ENCODE data around the gene DGKB. TPM values are rescaled to one million over a fixed set of nuclear protein-coding genes. Genes with fewer than 3 reads are reported as not detected.

DGKB gene
- total RNA-seq, 1 donor from 2014 or later: 2.1 TPM

DNA sequence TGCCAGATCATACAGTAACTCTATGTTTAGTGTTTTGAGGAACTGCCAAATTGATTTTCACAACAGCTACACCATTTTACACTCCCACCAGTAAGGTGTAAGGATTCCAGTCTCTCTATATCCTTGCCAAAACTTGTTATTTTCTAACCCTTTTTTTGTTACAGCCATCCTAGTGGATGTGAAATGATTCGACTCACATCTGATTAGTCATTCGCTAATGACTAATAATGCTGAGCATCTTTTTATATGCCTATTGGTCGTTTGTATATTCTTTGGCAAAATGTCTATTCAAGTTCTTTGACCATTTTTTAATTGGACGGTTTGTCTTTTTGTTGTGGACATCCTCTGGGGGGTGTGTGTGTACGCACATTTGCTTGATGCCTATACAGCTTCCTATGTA, 142.8 kb downstream of the DGKB start:
- Histone ChIP-seq H3K9ac (ENCODE audit: low read depth in 1 of 3, low read length in 3 of 3) (no peak overlapping the region), H3K4me1 (ENCODE audit: control insufficient read depth in 3 of 3, insufficient read depth in 3 of 3, low read length in 3 of 3) (peaks cover 11 to 29% (median 19%) of the 10 kb centered on the region in 3 donors), H3K9me3 (ENCODE audit: control insufficient read depth in 3 of 3, low read length in 3 of 3) (no peaks in the 10 kb centered on the region), H3K4me3 (ENCODE audit: low read length in 3 of 3) (no peak overlapping the region), H3K36me3 (ENCODE audit: control insufficient read depth in 3 of 3, insufficient read depth in 3 of 3, low read length in 3 of 3) (no peaks in the 10 kb centered on the region), H3K27ac (ENCODE audit: low read depth, low read length) (no peak overlapping the region), H3K27me3 (ENCODE audit: control insufficient read depth in 3 of 3, insufficient read depth in 3 of 3, low read length in 3 of 3) (no peaks in the 10 kb centered on the region)

DNA sequence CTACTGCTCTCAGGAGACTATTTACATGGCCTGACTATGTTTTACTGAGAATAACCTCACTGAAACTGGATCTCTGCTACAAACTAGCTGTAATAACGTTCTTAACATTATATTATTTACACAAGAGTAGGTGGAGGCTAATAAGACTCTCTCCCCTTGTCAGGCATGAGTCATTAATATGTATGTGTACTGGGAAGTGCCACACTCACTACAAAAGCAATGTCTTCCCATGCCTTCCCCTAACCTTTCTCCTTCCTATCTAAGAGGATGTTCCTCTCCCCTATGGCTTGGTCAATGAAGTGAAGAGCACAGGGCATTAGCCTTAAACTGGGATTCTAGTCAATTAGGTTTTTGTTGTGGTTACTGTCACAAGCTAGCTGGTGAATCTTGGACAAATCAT, 147.9 kb downstream of the DGKB start:
- Histone ChIP-seq H3K9me3 (ENCODE audit: control insufficient read depth in 3 of 3, low read length in 3 of 3) (no peaks in the 10 kb centered on the region), H3K9ac (ENCODE audit: low read depth in 1 of 3, low read length in 3 of 3) (no peak overlapping the region), H3K27me3 (ENCODE audit: control insufficient read depth in 3 of 3, insufficient read depth in 3 of 3, low read length in 3 of 3) (no peaks in the 10 kb centered on the region), H3K27ac (ENCODE audit: low read depth, low read length) (no peak overlapping the region), H3K4me3 (ENCODE audit: low read length in 3 of 3) (no peak overlapping the region), H3K36me3 (ENCODE audit: control insufficient read depth in 3 of 3, insufficient read depth in 3 of 3, low read length in 3 of 3) (no peaks in the 10 kb centered on the region), H3K4me1 (ENCODE audit: control insufficient read depth in 3 of 3, insufficient read depth in 3 of 3, low read length in 3 of 3) (no peaks in the 10 kb centered on the region)

DNA sequence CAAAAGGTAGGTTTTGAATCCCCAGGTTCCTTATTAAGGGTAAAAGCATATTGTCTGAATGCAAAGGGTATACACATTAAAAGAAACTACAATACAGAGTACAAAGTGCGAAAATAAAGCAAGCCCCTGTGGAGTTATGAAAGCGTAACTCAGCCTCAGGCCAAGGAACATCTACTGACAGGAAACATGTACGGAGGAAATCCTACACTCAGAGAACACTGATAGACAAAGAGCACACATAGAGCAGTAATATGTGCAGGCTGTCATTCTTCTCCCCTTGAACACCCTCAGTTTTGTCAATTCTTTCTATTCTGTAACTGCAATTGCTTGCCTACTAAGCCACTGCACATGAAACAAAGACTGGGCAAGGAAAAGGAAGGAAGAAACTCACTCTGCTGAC, 150.2 kb downstream of the DGKB start:
- no peak overlapping the region for H3K9ac ChIP-seq (ENCODE audit: low read depth in 1 of 3, low read length in 3 of 3)
- no peak overlapping the region for H3K4me3 ChIP-seq (ENCODE audit: low read length in 3 of 3)
- no peaks in the 10 kb centered on the region for H3K4me1 ChIP-seq (ENCODE audit: control insufficient read depth in 3 of 3, insufficient read depth in 3 of 3, low read length in 3 of 3)
- H3K9me3 ChIP-seq (ENCODE audit: control insufficient read depth in 3 of 3, low read length in 3 of 3): no peaks in the 10 kb centered on the region
- H3K27ac ChIP-seq (ENCODE audit: low read depth, low read length): no peak overlapping the region
- no peaks in the 10 kb centered on the region for H3K27me3 ChIP-seq (ENCODE audit: control insufficient read depth in 3 of 3, insufficient read depth in 3 of 3, low read length in 3 of 3)
- H3K36me3 ChIP-seq (ENCODE audit: control insufficient read depth in 3 of 3, insufficient read depth in 3 of 3, low read length in 3 of 3): no peaks in the 10 kb centered on the region

DNA sequence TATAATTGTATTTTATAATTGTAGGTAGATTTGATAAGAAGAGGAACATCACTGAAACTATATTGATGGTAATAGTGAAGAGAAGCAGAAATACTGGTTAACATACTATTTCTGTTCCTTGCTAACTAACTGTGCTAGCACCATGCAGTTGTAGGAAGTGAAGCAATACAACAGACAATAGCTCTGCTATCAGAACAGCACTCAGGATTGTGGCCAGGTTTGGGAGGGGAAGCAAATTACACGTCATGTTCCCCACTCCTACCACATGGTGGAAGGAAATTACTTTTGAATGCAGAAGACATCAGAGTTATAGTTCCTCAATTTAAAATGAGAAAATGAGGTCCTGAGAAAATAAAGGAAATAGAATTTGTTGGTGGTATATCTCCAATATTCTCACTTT, 151.1 kb downstream of the DGKB start:
- no peaks in the 10 kb centered on the region for H3K27me3 ChIP-seq (ENCODE audit: control insufficient read depth in 3 of 3, insufficient read depth in 3 of 3, low read length in 3 of 3)

DNA sequence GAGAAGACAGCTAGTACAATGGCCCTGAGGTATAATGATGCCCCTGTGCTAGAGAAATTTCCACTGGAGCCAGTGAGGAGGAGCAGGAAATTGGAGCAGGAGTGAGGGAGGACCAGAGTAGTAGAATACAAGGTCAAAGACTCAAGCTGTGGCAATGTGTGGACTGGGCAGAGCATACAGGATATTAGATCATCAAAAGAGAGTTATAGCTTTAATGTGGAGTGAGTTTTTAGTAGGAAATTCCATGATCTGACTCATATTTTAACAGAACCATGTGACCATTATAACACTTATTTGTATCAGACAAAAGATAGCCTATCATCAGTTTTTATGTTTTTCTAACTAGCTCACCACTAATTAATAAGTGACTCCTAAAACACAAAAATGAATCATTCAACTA, 154.1 kb downstream of the DGKB start:
- Histone ChIP-seq H3K4me1 (ENCODE audit: control insufficient read depth in 3 of 3, insufficient read depth in 3 of 3, low read length in 3 of 3) (no peaks in the 10 kb centered on the region), H3K4me3 (ENCODE audit: low read length in 3 of 3) (no peak overlapping the region)

More for the DNA sequence above, 151.1 kb downstream of the DGKB start:
- Histone ChIP-seq H3K36me3 (ENCODE audit: control insufficient read depth in 3 of 3, insufficient read depth in 3 of 3, low read length in 3 of 3) (no peaks in the 10 kb centered on the region), H3K27ac (ENCODE audit: low read depth, low read length) (no peak overlapping the region), H3K9me3 (ENCODE audit: control insufficient read depth in 3 of 3, low read length in 3 of 3) (no peaks in the 10 kb centered on the region), H3K4me1 (ENCODE audit: control insufficient read depth in 3 of 3, insufficient read depth in 3 of 3, low read length in 3 of 3) (no peaks in the 10 kb centered on the region), H3K4me3 (ENCODE audit: low read length in 3 of 3) (no peak overlapping the region), H3K9ac (ENCODE audit: low read depth in 1 of 3, low read length in 3 of 3) (no peak overlapping the region)

DNA sequence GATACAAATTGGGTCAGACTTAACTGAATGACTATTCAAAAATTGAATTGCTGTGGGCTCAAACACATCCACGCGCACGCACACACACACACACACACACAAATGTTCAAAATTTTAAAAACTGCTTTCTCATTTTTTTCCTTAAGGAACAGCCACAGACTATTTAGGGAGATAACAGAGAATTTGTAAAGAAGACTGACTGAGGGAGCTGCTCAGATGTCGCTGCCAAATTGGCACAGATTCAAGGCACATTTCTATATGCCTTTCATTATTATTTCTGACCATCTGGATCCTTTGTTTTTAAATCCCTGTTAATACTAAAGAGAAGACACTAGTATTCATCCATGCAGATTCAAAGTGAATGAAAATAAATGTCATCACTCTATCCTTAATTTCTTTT, 154.8 kb downstream of the DGKB start:
- Histone ChIP-seq H3K4me1 (ENCODE audit: control insufficient read depth in 3 of 3, insufficient read depth in 3 of 3, low read length in 3 of 3) (no peaks in the 10 kb centered on the region), H3K27ac (ENCODE audit: low read depth, low read length) (no peak overlapping the region), H3K4me3 (ENCODE audit: low read length in 3 of 3) (no peak overlapping the region)

More for the DNA sequence above, 154.1 kb downstream of the DGKB start:
- no peak overlapping the region for H3K27ac ChIP-seq (ENCODE audit: low read depth, low read length)
- no peaks in the 10 kb centered on the region for H3K36me3 ChIP-seq (ENCODE audit: control insufficient read depth in 3 of 3, insufficient read depth in 3 of 3, low read length in 3 of 3)
- H3K27me3 ChIP-seq (ENCODE audit: control insufficient read depth in 3 of 3, insufficient read depth in 3 of 3, low read length in 3 of 3): no peaks in the 10 kb centered on the region
- peaks cover 0 to 4% (median 2%) of the 10 kb centered on the region in 3 donors for H3K9me3 ChIP-seq (ENCODE audit: control insufficient read depth in 3 of 3, low read length in 3 of 3)
- no peak overlapping the region for H3K9ac ChIP-seq (ENCODE audit: low read depth in 1 of 3, low read length in 3 of 3)

DNA sequence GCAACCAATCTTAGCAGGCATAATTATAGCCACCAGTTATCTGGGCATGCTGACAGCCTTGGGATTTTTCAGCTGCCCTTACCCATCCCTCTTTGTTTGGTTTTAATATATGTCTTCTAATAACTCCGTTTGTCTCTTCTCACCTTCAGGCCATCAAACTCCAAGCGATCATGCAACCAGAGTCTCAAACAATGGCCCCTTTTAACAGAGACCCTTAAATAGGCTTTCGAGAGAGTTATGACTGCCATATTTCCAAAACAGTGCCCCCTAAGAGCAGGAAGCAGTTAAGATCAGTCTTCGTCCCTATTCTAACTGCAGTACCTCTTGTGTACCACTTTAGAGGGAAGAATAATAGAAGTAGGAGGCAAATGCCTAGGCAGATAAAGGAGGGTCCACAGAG, 157.5 kb downstream of the DGKB start:
- Histone ChIP-seq H3K4me1 (ENCODE audit: control insufficient read depth in 3 of 3, insufficient read depth in 3 of 3, low read length in 3 of 3) (no peaks in the 10 kb centered on the region), H3K36me3 (ENCODE audit: control insufficient read depth in 3 of 3, insufficient read depth in 3 of 3, low read length in 3 of 3) (no peaks in the 10 kb centered on the region), H3K4me3 (ENCODE audit: low read length in 3 of 3) (no peak overlapping the region), H3K9me3 (ENCODE audit: control insufficient read depth in 3 of 3, low read length in 3 of 3) (peaks cover 4 to 15% (median 8%) of the 10 kb centered on the region in 3 donors), H3K9ac (ENCODE audit: low read depth in 1 of 3, low read length in 3 of 3) (no peak overlapping the region), H3K27ac (ENCODE audit: low read depth, low read length) (no peak overlapping the region), H3K27me3 (ENCODE audit: control insufficient read depth in 3 of 3, insufficient read depth in 3 of 3, low read length in 3 of 3) (no peaks in the 10 kb centered on the region)

More for the DNA sequence above, 154.8 kb downstream of the DGKB start:
- no peak overlapping the region for H3K9ac ChIP-seq (ENCODE audit: low read depth in 1 of 3, low read length in 3 of 3)
- no peaks in the 10 kb centered on the region for H3K27me3 ChIP-seq (ENCODE audit: control insufficient read depth in 3 of 3, insufficient read depth in 3 of 3, low read length in 3 of 3)
- H3K9me3 ChIP-seq (ENCODE audit: control insufficient read depth in 3 of 3, low read length in 3 of 3): peaks cover 0 to 11% (median 2%) of the 10 kb centered on the region in 3 donors
- no peaks in the 10 kb centered on the region for H3K36me3 ChIP-seq (ENCODE audit: control insufficient read depth in 3 of 3, insufficient read depth in 3 of 3, low read length in 3 of 3)

DNA sequence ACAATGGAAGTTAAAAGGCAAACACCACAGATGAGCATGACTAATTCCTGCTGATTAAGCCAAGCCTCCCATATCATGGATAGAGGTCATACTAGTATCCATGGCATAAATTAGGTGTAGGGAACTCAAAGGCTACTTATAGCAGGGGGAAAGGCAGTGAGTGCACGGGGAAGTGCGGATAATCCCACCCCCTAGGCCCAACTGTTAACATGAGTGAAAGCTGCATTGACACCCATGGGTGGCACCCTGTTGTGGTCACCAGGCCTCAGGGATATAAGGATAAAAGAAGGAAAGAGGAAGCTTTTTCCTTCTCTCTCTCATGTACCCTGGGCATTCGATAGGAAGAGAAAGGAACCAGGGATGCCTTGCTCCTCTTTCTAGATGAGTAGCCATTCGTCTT, 161.9 kb downstream of the DGKB start:
- peaks cover 4 to 15% (median 8%) of the 10 kb centered on the region in 3 donors for H3K9me3 ChIP-seq (ENCODE audit: control insufficient read depth in 3 of 3, low read length in 3 of 3)
- no peak overlapping the region for H3K4me3 ChIP-seq (ENCODE audit: low read length in 3 of 3)
- no peaks in the 10 kb centered on the region for H3K4me1 ChIP-seq (ENCODE audit: control insufficient read depth in 3 of 3, insufficient read depth in 3 of 3, low read length in 3 of 3)
- H3K9ac ChIP-seq (ENCODE audit: low read depth in 1 of 3, low read length in 3 of 3): no peak overlapping the region
- H3K27ac ChIP-seq (ENCODE audit: low read depth, low read length): no peak overlapping the region
- no peaks in the 10 kb centered on the region for H3K36me3 ChIP-seq (ENCODE audit: control insufficient read depth in 3 of 3, insufficient read depth in 3 of 3, low read length in 3 of 3)
- no peaks in the 10 kb centered on the region for H3K27me3 ChIP-seq (ENCODE audit: control insufficient read depth in 3 of 3, insufficient read depth in 3 of 3, low read length in 3 of 3)

DNA sequence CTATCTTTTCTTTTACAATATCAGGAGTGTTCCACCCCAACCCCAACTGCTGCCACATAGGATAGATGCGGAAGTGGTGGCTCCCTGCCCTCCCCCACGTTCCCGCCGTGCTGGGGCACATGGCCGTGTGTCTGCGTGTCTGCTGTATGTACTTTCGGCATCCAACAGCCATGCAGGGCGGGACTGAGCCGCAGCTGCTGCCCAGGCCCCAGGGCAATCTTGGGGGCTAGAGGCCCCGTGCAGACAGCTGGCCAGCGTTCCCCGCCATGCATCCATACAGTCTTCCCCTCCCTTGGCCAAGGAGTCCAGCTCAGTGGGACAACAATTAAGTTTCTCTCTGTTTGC, 162.7 kb downstream of the DGKB start:
- Histone ChIP-seq H3K9ac (ENCODE audit: low read depth in 1 of 3, low read length in 3 of 3) (no peak overlapping the region), H3K36me3 (ENCODE audit: control insufficient read depth in 3 of 3, insufficient read depth in 3 of 3, low read length in 3 of 3) (no peaks in the 10 kb centered on the region), H3K4me1 (ENCODE audit: control insufficient read depth in 3 of 3, insufficient read depth in 3 of 3, low read length in 3 of 3) (no peaks in the 10 kb centered on the region), H3K4me3 (ENCODE audit: low read length in 3 of 3) (peak overlapping the region in 1 of 3 donors; percentile 3), H3K9me3 (ENCODE audit: control insufficient read depth in 3 of 3, low read length in 3 of 3) (peaks cover 4 to 15% (median 8%) of the 10 kb centered on the region in 3 donors), H3K27me3 (ENCODE audit: control insufficient read depth in 3 of 3, insufficient read depth in 3 of 3, low read length in 3 of 3) (no peaks in the 10 kb centered on the region), H3K27ac (ENCODE audit: low read depth, low read length) (no peak overlapping the region)

DNA sequence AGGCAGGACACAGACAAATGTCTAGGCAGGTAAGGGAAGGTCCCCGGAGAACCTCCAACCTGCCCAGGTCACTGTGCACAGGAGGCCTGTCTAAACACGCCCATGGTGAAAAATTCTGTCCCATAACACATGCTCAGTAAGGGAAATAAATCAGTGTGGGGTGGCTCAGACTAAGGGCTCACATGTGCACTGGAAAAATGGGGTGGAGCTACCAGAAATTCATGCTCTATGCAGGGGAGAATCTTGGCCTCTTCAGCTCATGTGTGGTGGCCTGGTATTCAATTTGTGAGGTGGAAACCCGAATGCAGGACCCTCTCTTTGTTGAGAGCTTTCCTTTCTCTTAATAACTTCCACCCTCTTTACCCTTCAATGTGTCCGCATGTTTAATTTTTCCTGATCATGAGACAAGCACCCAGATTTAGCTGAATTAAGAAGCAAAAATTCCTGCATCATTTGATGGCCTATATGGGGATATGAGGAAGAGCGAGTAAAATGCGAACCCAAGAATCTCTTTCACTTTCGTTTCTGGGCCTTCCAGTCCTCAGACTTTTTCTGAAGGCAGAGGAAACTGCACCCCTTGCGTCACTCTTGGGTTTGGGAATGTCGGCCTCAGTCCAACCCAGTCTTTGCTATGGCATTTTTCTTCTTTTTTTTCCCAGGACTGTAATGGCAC, 163.2 kb downstream of the DGKB start:
- H3K9ac ChIP-seq (ENCODE audit: low read depth in 1 of 3, low read length in 3 of 3): no peak overlapping the region
- no peak overlapping the region for H3K4me3 ChIP-seq (ENCODE audit: low read length in 3 of 3)
- H3K36me3 ChIP-seq (ENCODE audit: control insufficient read depth in 3 of 3, insufficient read depth in 3 of 3, low read length in 3 of 3): no peaks in the 10 kb centered on the region
- no peaks in the 10 kb centered on the region for H3K4me1 ChIP-seq (ENCODE audit: control insufficient read depth in 3 of 3, insufficient read depth in 3 of 3, low read length in 3 of 3)
- H3K27me3 ChIP-seq (ENCODE audit: control insufficient read depth in 3 of 3, insufficient read depth in 3 of 3, low read length in 3 of 3): no peaks in the 10 kb centered on the region
- H3K27ac ChIP-seq (ENCODE audit: low read depth, low read length): no peak overlapping the region
- peaks cover 4 to 15% (median 8%) of the 10 kb centered on the region in 3 donors for H3K9me3 ChIP-seq (ENCODE audit: control insufficient read depth in 3 of 3, low read length in 3 of 3)
